HG03469 (cell line): Measurements from ENCODE around the gene PCDHGA1.
"Not testable (repeated sequence)": the region's sequence is repeated elsewhere in the genome, so short reads cannot be mapped to it uniquely, and the experiment has no call there.

Experiments
- ATAC-seq: cut with Tn5 transposase; IDR thresholded peaks from one replicate; pipeline ENCODE4 v1.9.1; 2021; ENCODE audit warnings: mild to moderate bottlenecking, moderate library complexity, moderate number of reproducible peaks; ENCODE audit not compliant: unreplicated experiment

The PCDHGA1 gene

GRCh38 chr5:141409598-141410306 is 79.4 kb downstream of the PCDHGA1 start:
- ATAC-seq = no peak

GRCh38 chr5:141411575-141411974 is 81.3 kb downstream of the PCDHGA1 start:
- ATAC-seq = no peak

DNA sequence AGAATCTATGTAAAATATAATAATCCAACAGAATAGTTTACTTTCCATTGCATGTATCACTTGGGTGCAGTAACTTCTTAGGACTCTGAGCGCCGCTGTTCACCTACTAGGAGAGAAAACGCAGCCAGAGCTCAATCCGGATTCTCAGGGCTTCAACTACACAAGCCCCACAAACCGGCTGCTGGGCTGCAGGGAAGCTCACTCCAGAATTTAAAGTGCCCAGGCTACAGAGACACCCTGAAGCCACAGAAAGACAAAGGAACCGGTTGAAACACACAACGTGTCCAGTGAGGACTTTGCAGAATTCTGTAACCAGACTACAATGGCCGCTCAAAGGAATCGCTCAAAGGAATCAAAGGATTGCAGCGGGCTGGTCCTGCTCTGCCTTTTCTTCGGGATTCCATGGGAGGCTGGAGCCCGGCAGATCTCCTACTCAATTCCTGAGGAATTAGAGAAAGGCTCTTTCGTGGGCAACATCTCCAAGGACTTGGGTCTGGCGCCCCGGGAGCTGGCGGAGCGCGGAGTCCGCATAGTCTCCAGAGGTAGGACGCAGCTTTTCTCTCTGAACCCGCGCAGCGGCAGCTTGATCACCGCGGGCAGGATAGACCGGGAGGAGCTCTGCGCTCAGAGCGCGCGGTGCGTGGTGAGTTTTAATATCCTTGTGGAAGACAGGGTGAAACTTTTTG is 82.7 kb downstream of the PCDHGA1 start, which contains the start of gene PCDHGA10:
PCDHGA10 (plus strand) TSS at position 134 of the 686 bp plus-strand sequence; CDS start at position 323, 189 bp downstream.
- ATAC-seq = peak; percentile 54

DNA sequence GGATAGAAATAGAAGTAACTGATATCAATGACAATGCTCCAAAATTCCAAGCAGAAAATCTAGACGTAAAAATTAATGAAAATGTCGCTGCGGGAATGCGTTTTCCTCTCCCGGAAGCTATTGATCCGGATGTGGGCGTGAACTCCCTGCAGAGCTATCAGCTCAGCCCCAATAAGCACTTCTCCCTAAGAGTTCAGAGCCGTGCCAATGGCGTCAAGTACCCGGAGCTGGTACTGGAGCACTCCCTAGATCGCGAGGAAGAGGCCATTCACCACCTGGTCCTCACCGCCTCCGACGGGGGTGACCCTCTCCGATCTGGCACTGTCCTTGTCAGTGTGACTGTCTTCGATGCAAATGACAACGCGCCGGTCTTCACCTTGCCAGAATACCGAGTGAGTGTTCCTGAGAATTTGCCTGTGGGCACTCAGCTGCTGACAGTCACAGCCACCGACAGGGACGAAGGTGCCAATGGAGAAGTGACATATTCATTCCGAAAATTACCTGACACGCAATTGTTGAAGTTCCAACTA is 83.3 kb downstream of the PCDHGA1 start:
- ATAC-seq = no peak

GRCh38 chr5:141414548-141415274 is 84.4 kb downstream of the PCDHGA1 start:
- ATAC-seq = not testable (repeated sequence)

- not testable (repeated sequence) for ATAC-seq
Measured at GRCh38 chr5:141415275-141415618, 84.9 kb downstream of the PCDHGA1 start.

DNA sequence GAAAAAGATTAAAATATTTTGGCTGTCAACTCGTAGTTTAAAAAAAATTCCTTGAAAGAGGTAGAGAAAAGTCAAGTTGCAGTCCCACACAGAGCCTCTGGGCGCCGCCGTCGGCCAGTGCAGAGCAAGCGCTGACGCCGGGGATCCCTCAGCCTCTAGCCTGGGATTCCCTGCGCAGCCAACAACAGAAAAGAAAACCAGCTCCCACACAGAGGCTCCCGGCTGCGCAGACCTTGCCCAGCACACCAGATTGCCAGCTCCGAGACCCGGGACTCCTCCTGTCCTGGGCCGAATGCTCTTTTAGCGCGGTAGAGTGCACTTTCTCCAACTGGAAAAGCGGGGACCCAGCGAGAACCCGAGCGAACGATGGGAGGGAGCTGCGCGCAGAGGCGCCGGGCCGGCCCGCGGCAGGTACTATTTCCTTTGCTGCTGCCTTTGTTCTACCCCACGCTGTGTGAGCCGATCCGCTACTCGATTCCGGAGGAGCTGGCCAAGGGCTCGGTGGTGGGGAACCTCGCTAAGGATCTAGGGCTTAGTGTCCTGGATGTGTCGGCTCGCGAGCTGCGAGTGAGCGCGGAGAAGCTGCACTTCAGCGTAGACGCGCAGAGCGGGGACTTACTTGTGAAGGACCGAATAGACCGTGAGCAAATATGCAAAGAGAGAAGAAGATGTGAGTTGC is 87.3 kb downstream of the PCDHGA1 start, which contains the start of gene PCDHGB7:
PCDHGB7 (plus strand) TSS at position 184 of the 679 bp plus-strand sequence; CDS start at position 367, 183 bp downstream.
- peak; percentile 52 for ATAC-seq

DNA sequence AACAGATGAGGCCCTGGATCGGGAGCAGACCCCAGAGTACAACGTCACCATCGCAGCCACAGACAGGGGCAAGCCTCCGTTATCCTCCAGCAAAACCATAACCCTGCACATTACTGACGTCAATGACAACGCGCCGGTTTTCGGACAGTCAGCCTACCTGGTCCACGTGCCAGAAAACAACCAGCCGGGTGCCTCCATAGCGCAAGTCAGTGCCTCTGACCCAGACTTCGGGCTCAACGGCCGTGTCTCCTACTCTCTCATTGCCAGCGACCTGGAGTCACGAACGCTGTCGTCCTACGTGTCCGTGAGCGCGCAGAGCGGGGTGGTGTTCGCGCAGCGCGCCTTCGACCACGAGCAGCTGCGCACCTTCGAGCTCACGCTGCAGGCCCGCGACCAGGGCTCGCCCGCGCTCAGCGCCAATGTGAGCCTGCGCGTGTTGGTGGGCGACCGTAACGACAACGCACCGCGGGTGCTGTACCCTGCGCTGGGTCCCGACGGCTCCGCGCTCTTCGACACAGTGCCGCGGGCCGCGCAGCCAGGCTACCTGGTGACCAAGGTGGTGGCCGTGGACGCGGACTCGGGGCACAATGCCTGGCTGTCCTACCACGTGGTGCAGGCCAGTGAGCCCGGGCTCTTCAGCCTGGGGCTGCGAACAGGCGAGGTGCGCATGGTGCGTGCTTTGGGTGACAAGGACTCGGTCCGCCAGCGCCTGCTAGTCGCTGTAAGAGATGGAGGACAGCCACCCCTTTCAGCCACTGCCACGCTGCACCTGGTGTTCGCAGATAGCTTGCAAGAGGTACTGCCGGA is 89.0 kb downstream of the PCDHGA1 start:
- ATAC-seq = no peak

DNA sequence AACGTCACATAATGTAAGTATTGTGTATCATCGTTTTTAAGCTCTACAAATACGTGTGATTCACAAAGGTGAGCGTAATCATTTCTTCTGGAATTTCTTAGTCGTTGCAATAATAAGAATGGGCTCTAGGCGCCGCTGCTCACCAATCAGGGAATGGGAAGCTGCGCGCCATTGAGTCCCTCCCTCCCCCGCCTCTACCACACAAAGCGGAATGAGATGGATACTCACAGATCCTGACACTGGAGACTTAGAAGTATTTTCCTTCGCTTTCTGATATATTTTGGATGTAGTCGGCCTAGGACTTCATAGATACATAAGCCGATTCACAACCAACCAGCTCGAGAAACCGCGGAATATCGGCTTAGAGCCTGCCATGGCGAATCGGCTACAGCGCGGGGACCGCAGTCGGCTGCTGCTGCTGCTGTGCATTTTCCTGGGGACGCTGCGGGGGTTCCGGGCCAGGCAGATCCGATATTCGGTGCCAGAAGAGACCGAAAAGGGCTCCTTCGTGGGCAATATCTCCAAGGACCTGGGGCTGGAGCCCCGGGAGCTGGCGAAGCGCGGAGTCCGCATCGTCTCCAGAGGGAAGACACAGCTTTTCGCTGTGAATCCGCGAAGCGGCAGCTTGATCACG is 90.7 kb downstream of the PCDHGA1 start, which contains the start of gene PCDHGA11:
PCDHGA11 (plus strand) TSS at position 197 of the 634 bp plus-strand sequence; CDS start at position 374, 177 bp downstream.
- no peak for ATAC-seq

GRCh38 chr5:141421489-141421855 is 91.2 kb downstream of the PCDHGA1 start:
- ATAC-seq = no peak

- no peak for ATAC-seq
Measured at GRCh38 chr5:141422742-141423291, 92.5 kb downstream of the PCDHGA1 start.

DNA sequence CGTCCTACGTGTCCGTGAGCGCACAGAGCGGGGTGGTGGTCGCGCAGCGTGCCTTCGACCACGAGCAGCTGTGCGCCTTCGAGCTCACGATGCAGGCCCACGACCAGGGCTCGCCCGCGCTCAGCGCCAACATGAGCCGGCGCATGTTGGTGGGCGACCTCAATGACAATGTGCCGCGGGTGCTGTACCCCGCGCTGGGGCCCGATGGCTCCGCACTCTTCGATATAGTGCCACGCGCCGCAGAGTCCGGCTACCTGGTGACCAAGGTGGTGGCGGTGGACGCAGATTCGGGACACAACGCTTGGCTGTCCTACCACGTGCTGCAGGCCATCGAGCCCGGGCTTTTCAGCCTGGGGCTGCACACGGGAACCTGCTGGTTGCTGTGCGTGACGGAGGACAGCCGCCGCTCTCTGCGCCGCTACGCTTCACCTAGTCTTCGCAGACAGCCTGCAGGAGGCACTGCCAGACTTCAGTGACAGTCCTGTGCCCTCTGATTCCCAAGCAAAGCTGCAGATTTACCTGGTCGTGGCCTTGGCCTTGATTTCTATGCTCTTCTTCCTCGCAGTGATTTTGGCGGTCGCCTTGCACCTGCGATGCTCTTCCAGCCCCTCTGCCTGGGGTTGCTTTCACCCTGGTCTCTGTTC is 97.6 kb downstream of the PCDHGA1 start:
- ATAC-seq = no peak

DNA sequence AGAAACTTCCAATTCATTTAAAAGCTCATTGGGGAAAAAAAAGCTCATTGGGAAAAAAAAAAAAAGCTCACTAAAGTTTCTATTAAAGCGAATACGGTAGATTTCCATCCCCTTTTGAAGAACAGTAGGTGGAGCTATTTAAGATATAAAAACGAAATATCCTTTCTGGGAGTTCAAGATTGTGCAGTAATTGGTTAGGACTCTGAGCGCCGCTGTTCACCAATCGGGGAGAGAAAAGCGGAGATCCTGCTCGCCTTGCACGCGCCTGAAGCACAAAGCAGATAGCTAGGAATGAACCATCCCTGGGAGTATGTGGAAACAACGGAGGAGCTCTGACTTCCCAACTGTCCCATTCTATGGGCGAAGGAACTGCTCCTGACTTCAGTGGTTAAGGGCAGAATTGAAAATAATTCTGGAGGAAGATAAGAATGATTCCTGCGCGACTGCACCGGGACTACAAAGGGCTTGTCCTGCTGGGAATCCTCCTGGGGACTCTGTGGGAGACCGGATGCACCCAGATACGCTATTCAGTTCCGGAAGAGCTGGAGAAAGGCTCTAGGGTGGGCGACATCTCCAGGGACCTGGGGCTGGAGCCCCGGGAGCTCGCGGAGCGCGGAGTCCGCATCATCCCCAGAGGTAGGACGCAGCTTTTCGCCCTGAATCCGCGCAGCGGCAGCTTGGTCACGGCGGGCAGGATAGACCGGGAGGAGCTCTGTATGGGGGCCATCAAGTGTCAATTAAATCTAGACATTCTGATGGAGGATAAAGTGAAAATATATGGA is 100.2 kb downstream of the PCDHGA1 start, which contains the start of gene PCDHGA12:
PCDHGA12 (plus strand) TSS at position 176 of the 782 bp plus-strand sequence; CDS start at position 429, 253 bp downstream.
- ATAC-seq = peak; percentile 85

DNA sequence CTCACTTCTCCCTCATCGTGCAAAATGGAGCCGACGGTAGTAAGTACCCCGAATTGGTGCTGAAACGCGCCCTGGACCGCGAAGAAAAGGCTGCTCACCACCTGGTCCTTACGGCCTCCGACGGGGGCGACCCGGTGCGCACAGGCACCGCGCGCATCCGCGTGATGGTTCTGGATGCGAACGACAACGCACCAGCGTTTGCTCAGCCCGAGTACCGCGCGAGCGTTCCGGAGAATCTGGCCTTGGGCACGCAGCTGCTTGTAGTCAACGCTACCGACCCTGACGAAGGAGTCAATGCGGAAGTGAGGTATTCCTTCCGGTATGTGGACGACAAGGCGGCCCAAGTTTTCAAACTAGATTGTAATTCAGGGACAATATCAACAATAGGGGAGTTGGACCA is 101.0 kb downstream of the PCDHGA1 start:
- ATAC-seq = peak; percentile 23

- ATAC-seq = not testable (repeated sequence)
Measured at GRCh38 chr5:141432308-141432707, 102.0 kb downstream of the PCDHGA1 start.

DNA sequence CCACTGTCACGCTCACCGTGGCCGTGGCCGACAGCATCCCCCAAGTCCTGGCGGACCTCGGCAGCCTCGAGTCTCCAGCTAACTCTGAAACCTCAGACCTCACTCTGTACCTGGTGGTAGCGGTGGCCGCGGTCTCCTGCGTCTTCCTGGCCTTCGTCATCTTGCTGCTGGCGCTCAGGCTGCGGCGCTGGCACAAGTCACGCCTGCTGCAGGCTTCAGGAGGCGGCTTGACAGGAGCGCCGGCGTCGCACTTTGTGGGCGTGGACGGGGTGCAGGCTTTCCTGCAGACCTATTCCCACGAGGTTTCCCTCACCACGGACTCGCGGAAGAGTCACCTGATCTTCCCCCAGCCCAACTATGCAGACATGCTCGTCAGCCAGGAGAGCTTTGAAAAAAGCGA is 102.4 kb downstream of the PCDHGA1 start:
- ATAC-seq = not testable (repeated sequence)

DNA sequence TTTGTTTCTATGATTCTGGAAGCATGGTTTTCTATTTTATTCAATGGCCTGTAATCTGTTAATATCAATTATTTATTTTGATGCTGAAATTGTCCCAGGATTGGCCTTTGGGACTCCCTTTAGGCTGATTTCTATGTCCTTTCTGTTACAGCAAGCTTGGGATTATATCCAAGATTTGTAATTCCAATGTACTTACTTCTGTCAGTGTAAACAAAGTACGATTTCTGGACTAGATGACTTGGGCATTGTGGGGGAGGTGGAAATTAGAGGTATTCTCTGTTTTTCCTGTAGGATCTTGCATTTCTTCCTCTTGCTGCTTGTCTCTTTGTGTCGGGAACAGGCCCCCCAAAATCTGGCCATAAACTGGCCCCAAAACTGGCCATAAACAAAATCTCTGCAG is 103.7 kb downstream of the PCDHGA1 start:
- ATAC-seq = no peak

- ATAC-seq = no peak
Measured at GRCh38 chr5:141437221-141437620, 106.9 kb downstream of the PCDHGA1 start.
